DND-41 (cell line): Measurements from ENCODE around the gene MSL3B.

Experiments used
- ATAC-seq: fragments of 200-7000 bp; cut with Tn5 transposase; 3 replicates; pipeline ENCODE4 v1.9.1; 2021; ENCODE audit warnings: low read depth; ENCODE audit not compliant: insufficient read depth
- DNase-seq: peaks from one replicate; pipeline ENCODE4 v3.0.0-alpha.2; 2020
- H2AFZ ChIP-seq: 2 replicates; pipeline ENCODE4 v1.6.0; 2012; ENCODE audit warnings: low read depth, low read length
- H3K27ac ChIP-seq: 2 replicates; pipeline ENCODE4 v1.5.1; 2012; ENCODE audit warnings: low read length, inconsistent platforms
- H3K27me3 ChIP-seq: fragments of 200-600 bp; sonication (generic); 2 replicates; pipeline ENCODE4 v1.6.0; 2012; ENCODE audit warnings: low read length, mild to moderate bottlenecking, inconsistent platforms; ENCODE audit not compliant: insufficient read depth, poor library complexity
- H3K36me3 ChIP-seq: 2 replicates; pipeline ENCODE4 v1.5.1; 2012; ENCODE audit warnings: low read length, inconsistent platforms; ENCODE audit not compliant: insufficient read depth
- H3K4me1 ChIP-seq: 2 replicates; pipeline ENCODE4 v1.5.1; 2012; ENCODE audit warnings: mild to moderate bottlenecking, low read length; ENCODE audit not compliant: insufficient read depth
- H3K4me2 ChIP-seq: 2 replicates; pipeline ENCODE4 v1.6.0; 2012; ENCODE audit warnings: mild to moderate bottlenecking, moderate library complexity, low read length, inconsistent platforms; ENCODE audit not compliant: insufficient read depth
- H3K4me3 ChIP-seq, 2 experiments: fragments of 200-600 bp in 1 of 2; shearing (Covaris generic) in 1 of 2; 2 replicates each; pipeline ENCODE4 v1.5.1; 2012 to 2016; ENCODE audit warnings: inconsistent platforms in 2 of 2, low read length in 2 of 2, mild to moderate bottlenecking in 2 of 2, low read depth in 1 of 2, moderate library complexity in 1 of 2
- H3K79me2 ChIP-seq: 2 replicates; pipeline ENCODE4 v1.6.0; 2012; ENCODE audit warnings: low read length, inconsistent platforms; ENCODE audit not compliant: insufficient read depth
- H3K9ac ChIP-seq: 2 replicates; pipeline ENCODE4 v1.6.0; 2012; ENCODE audit warnings: low read depth, mild to moderate bottlenecking, inconsistent platforms, low read length, moderate library complexity
- H3K9me3 ChIP-seq: 2 replicates; pipeline ENCODE4 v1.5.1; 2012; ENCODE audit warnings: low read length, moderate library complexity, mild to moderate bottlenecking, inconsistent platforms; ENCODE audit not compliant: insufficient read depth, severe bottlenecking
- H4K20me1 ChIP-seq: 2 replicates; pipeline ENCODE4 v1.6.0; 2012; ENCODE audit warnings: low read length; ENCODE audit not compliant: insufficient read depth
- EZH2 ChIP-seq: IDR thresholded peaks from 3 replicates; pipeline ENCODE4 v1.6.1; 2012; ENCODE audit warnings: borderline replicate concordance, low read depth, mild to moderate bottlenecking, moderate library complexity, low read length, inconsistent platforms; ENCODE audit not compliant: severe bottlenecking
- TF ChIP-seq, protein P1 (sequence below): IDR thresholded peaks from 2 replicates; pipeline ENCODE4 v1.5.1; 2012; ENCODE audit warnings: borderline replicate concordance, low read length, moderate library complexity, mild to moderate bottlenecking; ENCODE audit not compliant: poor library complexity, severe bottlenecking; ENCODE audit errors: extremely low read depth

MSL3B gene

DNA sequence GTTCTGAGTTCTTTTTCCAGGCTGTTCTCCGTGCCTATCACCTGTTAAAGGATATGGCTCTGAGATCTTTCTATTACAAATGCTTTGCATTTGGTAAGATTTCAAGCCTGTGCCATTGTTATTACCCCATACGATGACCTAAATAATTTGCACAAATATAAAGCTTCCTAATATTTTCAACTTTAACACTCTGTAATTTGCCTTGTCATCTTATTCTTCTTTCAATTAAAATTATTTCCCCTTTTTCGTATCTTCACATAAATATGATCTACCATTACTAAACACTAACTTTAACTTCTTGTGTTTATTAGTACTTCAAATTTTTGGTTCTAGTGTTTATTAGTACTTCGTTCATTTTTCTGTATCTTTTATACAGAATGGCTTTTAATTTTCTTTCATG is 3.2 kb upstream of the MSL3B start:
- no peak overlapping the region for H3K27ac ChIP-seq
- no peaks in the 10 kb centered on the region for H4K20me1 ChIP-seq
- no peaks in the 10 kb centered on the region for H3K79me2 ChIP-seq
- H3K4me1 ChIP-seq, result no peaks in the 10 kb centered on the region
- H3K9me3 ChIP-seq, result peaks cover 8% of the 10 kb centered on the region
- TF ChIP-seq, protein P1, sequence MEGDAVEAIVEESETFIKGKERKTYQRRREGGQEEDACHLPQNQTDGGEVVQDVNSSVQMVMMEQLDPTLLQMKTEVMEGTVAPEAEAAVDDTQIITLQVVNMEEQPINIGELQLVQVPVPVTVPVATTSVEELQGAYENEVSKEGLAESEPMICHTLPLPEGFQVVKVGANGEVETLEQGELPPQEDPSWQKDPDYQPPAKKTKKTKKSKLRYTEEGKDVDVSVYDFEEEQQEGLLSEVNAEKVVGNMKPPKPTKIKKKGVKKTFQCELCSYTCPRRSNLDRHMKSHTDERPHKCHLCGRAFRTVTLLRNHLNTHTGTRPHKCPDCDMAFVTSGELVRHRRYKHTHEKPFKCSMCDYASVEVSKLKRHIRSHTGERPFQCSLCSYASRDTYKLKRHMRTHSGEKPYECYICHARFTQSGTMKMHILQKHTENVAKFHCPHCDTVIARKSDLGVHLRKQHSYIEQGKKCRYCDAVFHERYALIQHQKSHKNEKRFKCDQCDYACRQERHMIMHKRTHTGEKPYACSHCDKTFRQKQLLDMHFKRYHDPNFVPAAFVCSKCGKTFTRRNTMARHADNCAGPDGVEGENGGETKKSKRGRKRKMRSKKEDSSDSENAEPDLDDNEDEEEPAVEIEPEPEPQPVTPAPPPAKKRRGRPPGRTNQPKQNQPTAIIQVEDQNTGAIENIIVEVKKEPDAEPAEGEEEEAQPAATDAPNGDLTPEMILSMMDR, result no peak
- TF ChIP-seq EZH2, result no peak
- no peak overlapping the region for H3K9ac ChIP-seq
- no peak overlapping the region for H3K4me3 ChIP-seq
- H3K27me3 ChIP-seq, result peaks cover 12% of the 10 kb centered on the region
- H3K36me3 ChIP-seq, result no peaks in the 10 kb centered on the region
- no peak for ATAC-seq
- H2AFZ ChIP-seq, result no peak overlapping the region
- no peak for DNase-seq
- H3K4me2 ChIP-seq, result no peak overlapping the region

DNA sequence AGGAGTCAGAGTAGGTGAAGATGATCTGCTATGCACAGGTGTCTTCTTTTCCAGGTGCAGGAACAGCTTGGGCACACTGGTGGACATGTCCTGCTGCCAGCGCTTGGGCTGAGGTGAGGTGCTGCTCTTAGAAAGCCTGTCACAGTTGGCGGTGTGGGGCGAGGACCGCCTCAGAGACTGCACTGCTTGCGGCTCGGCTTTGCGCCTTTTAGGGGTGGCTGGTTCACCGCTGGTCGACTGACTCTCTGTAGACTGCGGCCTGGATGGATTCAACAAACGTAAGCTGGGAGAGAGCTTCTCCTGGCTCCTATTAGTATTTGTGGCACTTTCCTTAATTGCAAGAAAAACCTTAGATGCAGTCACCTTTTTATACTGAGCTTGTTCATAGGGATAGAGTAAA is 1.7 kb downstream of the MSL3B start:
- DNase-seq (no peak), ATAC-seq (no peak)
- Histone ChIP-seq H3K9me3 (peaks cover 7% of the 10 kb centered on the region), H3K9ac (no peak overlapping the region), H3K27me3 (peaks cover 26% of the 10 kb centered on the region), H3K27ac (no peak overlapping the region), H3K79me2 (no peaks in the 10 kb centered on the region), H3K4me3 (no peak overlapping the region), H3K4me1 (no peaks in the 10 kb centered on the region), H2AFZ (no peak overlapping the region), H4K20me1 (no peaks in the 10 kb centered on the region), H3K36me3 (no peaks in the 10 kb centered on the region), H3K4me2 (no peak overlapping the region)
- TF ChIP-seq, protein P1, result no peak
- TF ChIP-seq EZH2, result no peak

DNA sequence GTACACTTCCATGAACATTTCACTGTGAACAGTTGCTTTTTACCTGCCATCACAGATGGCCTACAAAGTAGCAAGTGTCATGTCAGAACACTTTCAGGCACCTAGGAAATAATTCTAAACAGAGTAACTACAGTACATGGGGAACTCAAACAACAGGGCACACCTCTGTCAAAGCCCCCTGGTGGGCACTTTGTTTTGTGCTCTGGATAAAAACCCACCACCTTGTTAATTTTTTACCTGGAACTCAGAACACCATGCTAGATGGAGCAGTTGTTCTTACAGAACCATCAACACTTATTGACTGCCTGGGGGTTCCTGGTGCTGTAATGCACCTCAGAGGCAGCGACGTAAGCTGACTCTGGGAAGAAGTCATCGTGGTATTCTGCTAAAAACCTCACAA is 2.3 kb downstream of the MSL3B start:
- DNase-seq (peak; percentile 33), ATAC-seq (peak; percentile 68)
- Histone ChIP-seq H3K79me2 (no peaks in the 10 kb centered on the region), H3K4me3 (no peak overlapping the region), H3K9ac (no peak overlapping the region), H3K4me2 (no peak overlapping the region), H3K4me1 (no peaks in the 10 kb centered on the region), H3K27me3 (peaks cover 27% of the 10 kb centered on the region), H3K36me3 (no peaks in the 10 kb centered on the region), H3K9me3 (peaks cover 7% of the 10 kb centered on the region), H2AFZ (no peak overlapping the region), H4K20me1 (no peaks in the 10 kb centered on the region), H3K27ac (no peak overlapping the region)
- TF ChIP-seq, protein P1, result peak; percentile 58
- TF ChIP-seq EZH2, result no peak

DNA sequence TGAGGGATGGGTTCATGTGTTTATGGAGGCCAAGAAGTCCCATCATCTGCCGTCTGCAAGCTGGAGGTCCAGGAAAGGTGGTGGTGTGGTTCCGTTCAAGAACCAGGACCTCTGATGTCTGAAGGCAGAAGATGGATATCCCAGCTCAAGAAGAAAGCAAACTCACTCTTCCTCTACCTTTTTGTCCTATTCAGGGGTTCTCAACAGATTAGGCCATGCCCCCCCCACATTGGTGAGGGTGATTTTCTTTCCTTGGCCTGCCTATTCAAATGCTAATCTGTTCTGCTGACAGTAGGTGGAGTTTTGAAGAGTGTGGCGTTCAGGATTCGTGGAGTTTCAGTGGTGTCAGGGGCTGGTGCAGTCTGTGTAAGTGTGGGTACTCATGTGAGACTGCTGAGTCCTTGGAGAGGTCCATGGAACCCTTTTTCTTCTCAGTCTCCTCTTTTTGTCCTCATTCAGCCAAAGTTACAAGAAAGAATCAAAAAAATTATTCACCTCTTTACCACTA is 5.9 kb downstream of the MSL3B start:
- H3K9me3 ChIP-seq, result no peaks in the 10 kb centered on the region
- H3K27me3 ChIP-seq, result peaks cover 23% of the 10 kb centered on the region
- ATAC-seq (no peak), DNase-seq (no peak)
- H3K36me3 ChIP-seq, result no peaks in the 10 kb centered on the region
- TF ChIP-seq EZH2, result no peak
- TF ChIP-seq, protein P1, result no peak
- no peak overlapping the region for H2AFZ ChIP-seq
- H3K27ac ChIP-seq, result no peak overlapping the region
- no peaks in the 10 kb centered on the region for H3K79me2 ChIP-seq
- no peaks in the 10 kb centered on the region for H4K20me1 ChIP-seq
- H3K4me2 ChIP-seq, result no peak overlapping the region
- H3K4me3 ChIP-seq, result no peak overlapping the region
- no peak overlapping the region for H3K9ac ChIP-seq
- H3K4me1 ChIP-seq, result no peaks in the 10 kb centered on the region
